ENCODE results near the gene LAMA2. TPM values are rescaled to one million over a fixed set of nuclear protein-coding genes. Genes with fewer than 3 reads are reported as not detected.

The LAMA2 gene
- polyA plus RNA-seq, 1 of the 3 experiments (the other 2 are of a cell fraction): 0.92 TPM

GRCh38 chr6:128964233-128964755 lies 81.4 kb downstream of the LAMA2 start:
- ChIA-PET POLR2A (no interaction called here), CTCF (no interaction called here)
- no peaks in the 10 kb centered on the region for H3K9me3 ChIP-seq
- H3K4me2 ChIP-seq: no peak overlapping the region
- no peaks in the 10 kb centered on the region for H3F3A ChIP-seq (replicated peaks; ENCODE audit: insufficient read depth)
- H3K27me3 ChIP-seq (ENCODE audit: insufficient read depth): no peaks in the 10 kb centered on the region
- TF ChIP-seq IRF3 (IDR thresholded peaks at IDR 0.05; ENCODE audit: low read depth, low read length) (no peak), EZH2phosphoT487 (IDR thresholded peaks at IDR 0.05; ENCODE audit: borderline replicate concordance, low read depth) (no peak), SMC3 (IDR thresholded peaks at IDR 0.05; ENCODE audit: low read depth, low read length) (no peak), TCF12 (IDR thresholded peaks at IDR 0.05) (no peak), RXRA (IDR thresholded peaks at IDR 0.05; ENCODE audit: borderline replicate concordance, low read depth) (no peak), RAD21 (IDR thresholded peaks at IDR 0.05; ENCODE audit: low read length) (no peak), USF2 (IDR thresholded peaks at IDR 0.05; ENCODE audit: borderline replicate concordance, low read depth, low read length) (no peak), YY1 (IDR thresholded peaks at IDR 0.05; ENCODE audit: low read depth) (no peak), EP300 (IDR thresholded peaks at IDR 0.05; ENCODE audit: borderline replicate concordance in 1 of 2, low read depth in 1 of 2, low read length in 1 of 2) (no peak), NFIC (IDR thresholded peaks at IDR 0.05; ENCODE audit: borderline replicate concordance) (no peak), CTCF (IDR thresholded peaks at IDR 0.05) (no peak), RFX5 (IDR thresholded peaks at IDR 0.05; ENCODE audit: low read length) (no peak), POLR2AphosphoS5 (IDR thresholded peaks at IDR 0.05; ENCODE audit: low read depth, low read length) (no peak), GABPA (IDR thresholded peaks at IDR 0.05; ENCODE audit: low read depth) (no peak), JUND (IDR thresholded peaks at IDR 0.05) (no peak), USF1 (IDR thresholded peaks at IDR 0.05; ENCODE audit: borderline replicate concordance, low read depth) (no peak)
- WGBS (ENCODE audit: low lambda C conversion rate): 5% methylated on average over 1 of the region's 1 CpG
- no peaks in the 10 kb centered on the region for H3K9me2 ChIP-seq
- no peak overlapping the region for H3K27ac ChIP-seq (ENCODE audit: low read depth in 2 of 2, low read length in 1 of 2)
- H4K20me1 ChIP-seq (ENCODE audit: insufficient read depth): no peaks in the 10 kb centered on the region
- H3K4me3 ChIP-seq (ENCODE audit: low read depth in 2 of 2, low read length in 1 of 2): no peak overlapping the region
- H3K79me2 ChIP-seq (ENCODE audit: insufficient read depth): no peaks in the 10 kb centered on the region
- H3K36me3 ChIP-seq (replicated peaks in 1 of 2; ENCODE audit: control insufficient read depth in 1 of 2, insufficient read depth in 2 of 2, low read length in 1 of 2): no peaks in the 10 kb centered on the region
- no peak overlapping the region for H3K9ac ChIP-seq
- no peaks in the 10 kb centered on the region; a peak in 1 of 4 replicates for H3K4me1 ChIP-seq (ENCODE audit: control insufficient read depth in 1 of 2, insufficient read depth in 2 of 2, low read depth in 1 of 2, low read length in 1 of 2)
- no peak for DNase-seq
- no peak overlapping the region for H2AFZ ChIP-seq (ENCODE audit: low read depth)

Data from SK-N-SH (cell line).